ENCODE data around the gene FRMPD4.

FRMPD4 gene

GRCh38 chrX:12379671-12380070 is 241.4 kb downstream of the FRMPD4 start:
- POLR2A ChIA-PET, result no interaction called here
- CTCF ChIA-PET, result no interaction called here
- no peak for DNase-seq (ENCODE audit: extremely low spot score)
- TF ChIP-seq LEF1 (IDR thresholded peaks at IDR 0.05; ENCODE audit: borderline replicate concordance) (no peak), ZNF384 (IDR thresholded peaks at IDR 0.05) (no peak), FOXM1 (IDR thresholded peaks at IDR 0.05; ENCODE audit: borderline replicate concordance) (no peak), FOXK2 (IDR thresholded peaks at IDR 0.05) (no peak)

GRCh38 chrX:12383196-12383595 is 244.9 kb downstream of the FRMPD4 start:
- ChIA-PET POLR2A (no interaction called here), CTCF (no interaction called here)
- TF ChIP-seq BHLHE40 (IDR thresholded peaks at IDR 0.05; ENCODE audit: borderline replicate concordance) (no peak), FOXM1 (IDR thresholded peaks at IDR 0.05; ENCODE audit: borderline replicate concordance) (no peak), PKNOX1 (IDR thresholded peaks at IDR 0.05) (no peak), SUZ12 (IDR thresholded peaks at IDR 0.05) (no peak), ARNT (IDR thresholded peaks at IDR 0.05) (no peak), SP1 (IDR thresholded peaks at IDR 0.05) (no peak), FOXK2 (IDR thresholded peaks at IDR 0.05) (no peak), NFRKB (IDR thresholded peaks at IDR 0.05) (no peak), ELF4 (IDR thresholded peaks at IDR 0.05) (no peak), L3MBTL2 (conservative IDR thresholded peaks at IDR 0.05) (no peak), TARDBP (IDR thresholded peaks at IDR 0.05) (no peak), HDGF (IDR thresholded peaks at IDR 0.05; ENCODE audit: borderline replicate concordance) (no peak), FOXA1 (IDR thresholded peaks at IDR 0.05) (no peak), LEF1 (IDR thresholded peaks at IDR 0.05; ENCODE audit: borderline replicate concordance) (no peak)
- peak; percentile 36 for DNase-seq (ENCODE audit: extremely low spot score)

DNA sequence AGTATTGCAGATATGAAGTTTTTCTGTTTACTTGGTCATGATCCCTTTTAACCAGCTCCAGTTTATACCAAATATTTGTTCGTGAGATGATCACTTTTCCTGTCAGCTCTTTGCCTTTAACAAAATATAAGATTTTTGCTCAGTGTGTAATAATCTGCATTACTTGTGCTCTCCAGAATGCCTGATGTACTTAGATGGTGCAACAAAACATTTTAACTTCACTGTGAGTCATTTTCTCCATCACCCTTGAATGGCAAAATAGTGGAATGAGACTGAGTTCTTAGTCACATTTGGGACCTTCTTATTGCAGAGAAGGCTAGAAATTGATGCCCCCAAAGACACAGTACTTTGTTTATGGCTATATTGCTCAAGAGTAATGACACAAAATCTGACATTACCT is 252.0 kb downstream of the FRMPD4 start:
- DNase-seq (ENCODE audit: extremely low spot score), result no peak
- POLR2A ChIA-PET, result no interaction called here
- CTCF ChIA-PET, result no interaction called here
- TF ChIP-seq FOXM1 (IDR thresholded peaks at IDR 0.05; ENCODE audit: borderline replicate concordance) (no peak), SUZ12 (IDR thresholded peaks at IDR 0.05) (no peak), PKNOX1 (IDR thresholded peaks at IDR 0.05) (no peak), ZNF384 (IDR thresholded peaks at IDR 0.05) (no peak), HDGF (IDR thresholded peaks at IDR 0.05; ENCODE audit: borderline replicate concordance) (no peak), FOXA1 (IDR thresholded peaks at IDR 0.05) (no peak), ELF4 (IDR thresholded peaks at IDR 0.05) (no peak)

DNA sequence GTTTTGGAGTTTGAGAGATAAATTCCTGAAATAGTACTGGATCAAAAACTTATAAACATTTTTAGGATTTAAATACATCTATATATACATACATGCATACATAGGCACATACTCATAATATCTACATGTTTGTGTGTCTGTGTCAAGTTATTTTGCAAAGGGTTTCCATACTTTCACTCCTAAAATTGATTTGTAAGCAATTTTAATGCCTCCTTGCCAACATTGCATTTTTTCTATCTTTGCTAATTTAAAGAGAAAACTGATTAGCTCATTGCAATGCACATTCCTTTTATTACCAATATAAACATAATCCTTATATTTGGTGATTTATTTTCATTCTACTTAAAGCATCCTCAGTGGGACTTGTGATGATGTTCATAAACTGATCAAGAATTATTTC is 258.3 kb downstream of the FRMPD4 start:
- POLR2A ChIA-PET, result no interaction called here
- CTCF ChIA-PET, result no interaction called here
- TF ChIP-seq BHLHE40 (IDR thresholded peaks at IDR 0.05; ENCODE audit: borderline replicate concordance) (no peak), LEF1 (IDR thresholded peaks at IDR 0.05; ENCODE audit: borderline replicate concordance) (no peak)
- DNase-seq (ENCODE audit: extremely low spot score), result no peak

DNA sequence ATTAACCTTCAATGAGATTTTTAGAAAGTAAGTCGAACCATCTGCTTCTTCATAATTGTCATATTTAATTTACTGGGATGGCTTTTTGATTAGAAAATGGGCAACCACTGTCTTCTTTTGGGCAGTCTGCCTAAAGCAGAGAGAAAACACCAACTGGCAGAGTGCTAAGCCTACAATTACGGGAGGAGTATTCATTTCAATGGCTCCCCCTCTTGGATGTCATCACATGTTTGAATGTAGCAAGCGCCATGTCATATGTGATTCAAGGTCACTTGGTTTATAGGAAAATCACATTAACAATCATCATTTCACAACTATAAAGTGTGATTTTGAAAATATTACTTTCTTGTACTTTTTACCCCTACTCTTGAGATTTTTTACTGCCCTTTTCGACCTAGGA is 261.9 kb downstream of the FRMPD4 start:
- CTCF ChIA-PET, result no interaction called here

GRCh38 chrX:12401252-12401651 is 263.0 kb downstream of the FRMPD4 start:
- DNase-seq (ENCODE audit: extremely low spot score), result no peak
- ChIA-PET CTCF (no interaction called here), POLR2A (no interaction called here)
- TF ChIP-seq SP1 (IDR thresholded peaks at IDR 0.05) (no peak), PKNOX1 (IDR thresholded peaks at IDR 0.05) (no peak), ZNF384 (IDR thresholded peaks at IDR 0.05) (no peak), BHLHE40 (IDR thresholded peaks at IDR 0.05; ENCODE audit: borderline replicate concordance) (no peak), L3MBTL2 (conservative IDR thresholded peaks at IDR 0.05) (no peak), TARDBP (IDR thresholded peaks at IDR 0.05) (no peak), FOXA1 (IDR thresholded peaks at IDR 0.05) (no peak)

More for the DNA sequence above, 261.9 kb downstream of the FRMPD4 start:
- POLR2A ChIA-PET, result no interaction called here
- TF ChIP-seq TARDBP (IDR thresholded peaks at IDR 0.05), result no peak
- no peak for TF ChIP-seq HDGF (IDR thresholded peaks at IDR 0.05; ENCODE audit: borderline replicate concordance)
- no peak for TF ChIP-seq ZNF384 (IDR thresholded peaks at IDR 0.05)
- no peak for TF ChIP-seq LEF1 (IDR thresholded peaks at IDR 0.05; ENCODE audit: borderline replicate concordance)
- no peak for TF ChIP-seq BHLHE40 (IDR thresholded peaks at IDR 0.05; ENCODE audit: borderline replicate concordance)
- TF ChIP-seq PKNOX1 (IDR thresholded peaks at IDR 0.05), result no peak
- no peak for TF ChIP-seq SP1 (IDR thresholded peaks at IDR 0.05)
- TF ChIP-seq L3MBTL2 (conservative IDR thresholded peaks at IDR 0.05), result no peak
- TF ChIP-seq FOXA1 (IDR thresholded peaks at IDR 0.05), result no peak
- no peak for TF ChIP-seq NFRKB (IDR thresholded peaks at IDR 0.05)
- TF ChIP-seq FOXM1 (IDR thresholded peaks at IDR 0.05; ENCODE audit: borderline replicate concordance), result no peak
- no peak for TF ChIP-seq ELF4 (IDR thresholded peaks at IDR 0.05)
- TF ChIP-seq ARNT (IDR thresholded peaks at IDR 0.05), result no peak
- no peak for TF ChIP-seq CTBP1 (IDR thresholded peaks at IDR 0.05; ENCODE audit: borderline replicate concordance)
- TF ChIP-seq FOXK2 (IDR thresholded peaks at IDR 0.05), result no peak
- TF ChIP-seq SUZ12 (IDR thresholded peaks at IDR 0.05), result no peak
- no peak for DNase-seq (ENCODE audit: extremely low spot score)

Measured in HEK293T (cell line).